Measurements from ENCODE around the gene TJP2.

The TJP2 gene

DNA sequence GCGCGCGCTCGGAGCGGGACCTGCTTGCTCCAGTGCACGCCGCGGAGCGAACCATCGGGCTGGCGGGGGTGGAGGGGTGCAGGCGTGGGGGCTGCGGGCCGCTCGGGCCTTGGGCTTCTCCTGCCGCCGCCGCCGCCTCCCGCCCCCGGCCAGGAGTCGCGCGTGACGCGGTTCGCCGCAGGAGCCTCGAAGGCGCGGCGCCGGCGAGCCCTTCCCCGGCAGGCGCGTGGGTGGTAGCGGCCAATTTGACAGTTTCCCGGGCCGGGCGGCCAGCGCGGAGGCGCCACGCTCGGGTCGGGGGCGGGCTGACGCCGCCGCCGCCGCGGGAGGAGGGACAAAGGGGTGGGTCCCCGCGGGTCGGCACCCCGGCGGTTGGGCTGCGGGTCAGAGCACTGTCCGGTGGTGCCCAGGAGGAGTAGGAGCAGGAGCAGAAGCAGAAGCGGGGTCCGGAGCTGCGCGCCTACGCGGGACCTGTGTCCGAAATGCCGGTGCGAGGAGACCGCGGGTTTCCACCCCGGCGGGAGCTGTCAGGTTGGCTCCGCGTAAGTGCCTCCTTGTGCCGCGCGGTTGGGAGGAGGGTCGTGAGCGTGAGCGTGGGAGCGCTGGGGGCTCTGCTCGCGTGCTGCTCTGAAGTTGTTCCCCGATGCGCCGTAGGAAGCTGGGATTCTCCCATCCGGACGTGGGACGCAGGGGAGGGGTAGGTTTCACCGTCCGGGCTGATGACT is at the start of gene TJP2:
TJP2 (plus strand) TSS at position 387 of the 725 bp plus-strand sequence; CDS start at position 483, 96 bp downstream.
- DNase-seq (ENCODE audit: low read depth in 1 of 2, low spot score in 1 of 2), result no peak

- no peak for DNase-seq (ENCODE audit: low read depth in 1 of 2, low spot score in 1 of 2)
Observed at GRCh38 chr9:69130456-69131441, 43.3 kb upstream of the TJP2 start.

- no peak for DNase-seq (ENCODE audit: low read depth in 1 of 2, low spot score in 1 of 2)
Observed at GRCh38 chr9:69131682-69132081, 42.4 kb upstream of the TJP2 start.

- no peak for DNase-seq (ENCODE audit: low read depth in 1 of 2, low spot score in 1 of 2)
Observed at GRCh38 chr9:69132361-69132760, 41.7 kb upstream of the TJP2 start.

- no peak for DNase-seq (ENCODE audit: low read depth in 1 of 2, low spot score in 1 of 2)
Observed at GRCh38 chr9:69134412-69134811, 39.7 kb upstream of the TJP2 start.

DNA sequence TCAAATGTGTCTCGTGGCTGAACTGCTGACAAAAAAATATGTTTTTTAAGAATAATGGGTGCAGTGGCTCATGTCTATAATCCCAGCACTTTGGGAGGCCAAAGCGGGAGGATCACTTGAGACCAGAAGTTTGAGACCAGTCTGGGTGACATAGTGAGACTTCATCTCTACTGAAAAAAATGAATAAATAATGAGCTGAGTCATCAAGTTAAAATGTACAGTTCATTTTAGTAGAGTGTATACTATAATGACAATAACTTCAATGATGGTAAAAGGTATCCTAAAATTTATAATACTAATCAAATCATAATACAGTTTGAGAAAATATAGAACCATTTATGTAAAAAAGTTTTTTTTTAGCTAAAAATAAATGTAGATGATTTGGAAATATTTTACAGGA is 37.9 kb upstream of the TJP2 start:
- no peak for DNase-seq (ENCODE audit: low read depth in 1 of 2, low spot score in 1 of 2)

DNA sequence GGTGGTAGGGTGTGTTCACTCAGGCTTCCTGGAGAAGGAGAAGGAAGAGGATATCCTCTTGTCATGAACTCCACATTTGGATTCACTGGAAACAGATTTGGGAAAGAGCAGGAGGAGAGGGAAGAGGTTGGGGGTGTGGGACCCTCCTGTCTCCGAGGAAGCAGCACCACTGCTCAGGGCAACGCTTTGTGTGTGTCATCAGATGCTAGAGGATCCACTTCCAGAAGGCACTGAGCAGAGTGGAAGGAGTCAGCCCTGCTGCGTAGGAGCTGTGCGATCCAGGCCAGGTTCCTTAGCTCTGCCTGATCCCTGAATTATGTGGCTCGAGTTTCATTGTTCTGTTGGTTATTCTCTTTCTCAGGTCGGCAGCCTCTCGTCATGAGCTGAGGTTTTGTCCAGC is 37.3 kb upstream of the TJP2 start:
- DNase-seq (ENCODE audit: low read depth in 1 of 2, low spot score in 1 of 2), result no peak

DNA sequence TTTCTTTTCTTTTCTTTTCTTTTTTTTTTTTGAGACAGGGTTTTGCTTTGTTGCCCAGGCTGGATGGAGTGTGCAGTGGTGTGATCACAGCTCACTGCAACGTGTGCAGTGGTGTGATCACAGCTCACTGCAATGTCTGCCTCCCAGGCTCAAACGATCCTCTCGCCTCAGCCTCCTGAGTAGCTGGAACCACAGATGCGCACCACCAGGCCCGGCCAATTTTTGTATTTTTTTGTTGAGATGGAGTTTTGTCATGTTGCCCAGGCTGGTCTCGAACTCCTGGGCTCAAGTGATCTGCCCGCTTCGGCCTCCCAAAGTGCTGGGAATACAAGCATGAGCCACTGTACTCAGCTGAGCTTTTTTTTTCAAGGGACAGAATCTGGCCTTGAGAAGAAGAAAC is 36.8 kb upstream of the TJP2 start:
- DNase-seq (ENCODE audit: low read depth in 1 of 2, low spot score in 1 of 2), result no peak

GRCh38 chr9:69139596-69139995 is 34.5 kb upstream of the TJP2 start:
- DNase-seq (ENCODE audit: low read depth in 1 of 2, low spot score in 1 of 2), result no peak

- no peak for DNase-seq (ENCODE audit: low read depth in 1 of 2, low spot score in 1 of 2)
Observed at GRCh38 chr9:69140123-69140735, 33.8 kb upstream of the TJP2 start.

DNA sequence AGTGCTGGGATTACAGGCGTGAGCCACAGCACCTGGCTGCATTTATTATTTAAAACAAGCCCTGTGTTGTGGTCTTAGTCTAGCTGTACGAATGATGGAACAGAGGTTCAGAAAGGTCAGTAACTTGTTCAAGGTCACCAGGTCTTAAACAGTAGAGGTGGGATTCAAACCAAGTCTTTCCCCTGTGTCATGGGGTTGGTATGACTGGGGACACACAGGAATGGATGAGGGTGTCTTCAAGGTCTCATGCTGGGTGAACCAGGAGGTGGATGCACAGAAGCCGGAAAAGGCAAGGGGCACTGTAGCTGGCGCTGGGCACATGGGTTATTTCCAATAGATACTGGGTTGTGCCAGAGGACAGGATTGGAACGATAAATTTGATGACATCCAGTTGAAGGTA is 32.2 kb upstream of the TJP2 start:
- DNase-seq (ENCODE audit: low read depth in 1 of 2, low spot score in 1 of 2), result no peak

DNA sequence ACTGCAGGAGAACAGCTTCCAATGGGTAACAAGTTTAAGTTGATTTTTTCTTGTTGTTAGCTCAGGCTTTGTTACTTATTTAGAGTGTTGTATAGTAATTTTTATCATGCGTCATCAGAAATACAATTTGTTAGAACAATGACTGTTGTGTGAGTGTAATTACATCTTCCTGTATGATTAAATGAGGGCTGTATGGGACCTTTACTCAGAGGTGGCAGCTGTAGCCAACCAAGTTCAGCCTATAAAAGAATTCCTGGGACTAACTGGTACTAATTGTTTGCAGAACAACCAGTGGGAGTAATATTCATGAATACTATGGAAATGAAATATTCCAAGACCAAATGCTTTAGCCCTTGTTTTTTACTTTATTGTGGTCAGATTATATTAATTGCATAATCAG is 30.8 kb upstream of the TJP2 start:
- DNase-seq (ENCODE audit: low read depth in 1 of 2, low spot score in 1 of 2), result no peak

DNA sequence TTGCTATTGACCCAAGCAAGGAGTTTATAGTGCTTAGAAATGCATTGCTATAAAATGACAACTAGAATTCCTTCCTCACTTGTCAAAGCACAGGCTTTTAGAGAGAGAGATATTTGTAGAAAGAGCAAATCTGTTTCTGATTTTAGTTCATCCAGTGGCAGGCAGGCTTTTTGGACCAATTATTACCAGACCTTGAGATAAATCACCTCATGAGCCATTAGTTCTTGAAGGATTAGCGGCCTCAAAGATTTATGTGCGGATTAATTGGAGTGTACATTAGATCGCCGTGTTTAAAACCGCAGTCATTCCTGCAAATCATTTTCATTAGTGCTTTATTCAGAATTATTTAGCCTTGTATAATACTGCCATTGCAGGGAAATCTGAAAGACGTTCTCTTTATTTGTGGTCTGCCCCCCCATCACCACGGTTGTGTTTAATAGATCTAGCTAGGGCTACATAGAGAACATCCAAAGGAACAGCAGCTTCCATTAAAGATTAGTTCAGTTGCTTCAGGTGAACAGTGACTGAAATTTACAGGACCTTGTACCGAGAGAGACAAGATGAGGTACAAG is 28.8 kb upstream of the TJP2 start:
- DNase-seq (ENCODE audit: low read depth in 1 of 2, low spot score in 1 of 2), result no peak

DNA sequence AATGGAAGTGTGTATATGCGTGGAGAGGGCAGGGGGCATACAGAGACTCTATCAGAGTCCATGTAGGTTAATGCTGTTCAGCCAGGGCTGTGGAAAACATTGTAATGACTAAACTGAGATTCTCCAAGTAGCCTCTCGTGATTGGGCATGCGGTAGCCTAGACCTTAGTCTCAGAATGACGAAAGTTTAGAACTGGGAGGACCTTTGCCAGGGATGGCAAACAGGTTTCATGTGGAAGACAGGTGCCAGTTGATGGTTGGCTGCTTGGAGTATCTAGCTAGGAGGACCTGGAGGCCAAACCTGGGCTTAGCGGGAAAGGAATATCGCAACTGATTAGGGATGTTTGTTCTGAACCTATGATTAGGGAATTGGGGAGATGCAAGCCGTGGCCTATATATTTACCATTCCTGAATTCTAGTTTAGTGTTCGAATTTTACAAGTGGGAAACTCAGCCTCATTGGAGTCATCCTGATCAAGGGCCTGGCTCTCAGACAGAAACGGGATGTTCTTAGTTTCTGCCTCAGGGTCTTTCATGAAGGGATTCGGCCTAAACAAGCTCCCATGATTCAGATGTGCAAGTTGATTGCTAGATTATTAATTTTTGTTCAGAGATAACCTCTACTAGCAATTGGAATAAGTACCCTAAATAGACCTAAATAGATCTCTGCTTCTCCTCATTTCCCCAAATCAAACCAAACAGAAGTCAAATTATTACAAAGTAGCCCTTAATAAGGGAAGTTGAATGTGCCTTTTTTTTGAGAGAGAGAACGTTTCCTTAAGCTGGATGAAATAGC is 26.8 kb upstream of the TJP2 start:
- DNase-seq (ENCODE audit: low read depth in 1 of 2, low spot score in 1 of 2), result no peak

DNA sequence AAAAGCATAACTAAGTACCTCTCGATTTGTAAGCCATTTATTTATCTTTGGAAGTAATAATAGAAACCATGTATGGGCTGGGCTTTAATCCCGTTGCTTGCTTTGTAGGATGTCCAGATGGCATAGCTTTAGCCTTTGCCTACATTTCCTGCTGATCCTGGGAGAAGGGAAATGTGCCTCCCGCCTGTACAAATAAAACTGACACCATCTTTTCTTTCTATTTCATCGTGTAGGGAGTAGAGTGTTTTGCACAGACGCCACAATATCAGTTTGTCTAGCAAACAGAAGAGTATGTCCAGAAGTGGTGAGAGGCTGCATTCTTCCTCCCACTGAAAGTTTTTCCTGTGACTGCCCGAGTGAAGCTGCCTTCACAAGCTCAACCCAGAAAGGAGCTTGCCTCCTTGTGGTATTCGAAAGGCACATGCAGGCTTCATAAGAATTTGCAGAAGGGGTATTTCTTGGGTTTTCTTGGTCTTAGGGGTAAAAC is 24.7 kb upstream of the TJP2 start:
- DNase-seq (ENCODE audit: low read depth in 1 of 2, low spot score in 1 of 2), result no peak

GRCh38 chr9:69151506-69151905 is 22.6 kb upstream of the TJP2 start:
- no peak for DNase-seq (ENCODE audit: low read depth in 1 of 2, low spot score in 1 of 2)

DNA sequence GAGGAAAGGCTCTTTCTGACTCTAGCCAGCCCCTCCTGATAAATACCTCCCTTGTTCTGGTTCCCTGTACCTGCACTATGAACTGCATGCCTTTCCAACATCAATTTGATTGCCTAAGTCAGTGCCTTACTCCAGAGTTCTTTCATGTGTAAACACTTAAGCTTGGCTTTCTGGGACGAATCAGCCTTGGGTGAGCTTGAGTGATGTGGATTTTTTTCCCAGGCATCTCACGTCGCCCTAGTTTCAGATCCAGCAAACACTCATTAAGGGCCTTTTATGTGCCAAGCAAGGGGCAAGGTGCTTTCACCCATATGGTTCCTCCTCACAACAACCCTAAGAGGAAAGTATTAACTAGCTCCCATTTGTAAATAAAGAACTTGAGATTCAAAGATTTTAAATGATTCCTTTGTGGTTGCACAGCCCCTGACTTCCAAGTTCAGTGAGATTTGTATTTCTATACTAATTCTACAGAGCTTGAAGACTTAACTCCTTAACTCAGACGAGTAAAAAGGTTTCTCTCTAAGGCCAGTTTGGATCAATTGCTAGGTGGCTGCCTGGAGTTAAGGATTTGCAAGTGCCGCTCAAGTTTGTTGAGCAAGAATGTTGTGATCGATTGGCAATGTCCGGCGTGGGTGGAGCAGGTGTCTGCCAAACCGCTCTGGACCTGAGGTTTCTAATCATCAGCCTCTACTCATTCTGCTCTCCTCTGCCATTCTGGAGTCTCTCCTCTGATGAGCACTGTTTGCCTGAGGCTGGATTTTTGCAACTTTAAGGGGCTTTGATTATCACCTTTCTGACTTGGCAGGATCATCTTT is 20.2 kb upstream of the TJP2 start:
- DNase-seq (ENCODE audit: low read depth in 1 of 2, low spot score in 1 of 2), result no peak

DNA sequence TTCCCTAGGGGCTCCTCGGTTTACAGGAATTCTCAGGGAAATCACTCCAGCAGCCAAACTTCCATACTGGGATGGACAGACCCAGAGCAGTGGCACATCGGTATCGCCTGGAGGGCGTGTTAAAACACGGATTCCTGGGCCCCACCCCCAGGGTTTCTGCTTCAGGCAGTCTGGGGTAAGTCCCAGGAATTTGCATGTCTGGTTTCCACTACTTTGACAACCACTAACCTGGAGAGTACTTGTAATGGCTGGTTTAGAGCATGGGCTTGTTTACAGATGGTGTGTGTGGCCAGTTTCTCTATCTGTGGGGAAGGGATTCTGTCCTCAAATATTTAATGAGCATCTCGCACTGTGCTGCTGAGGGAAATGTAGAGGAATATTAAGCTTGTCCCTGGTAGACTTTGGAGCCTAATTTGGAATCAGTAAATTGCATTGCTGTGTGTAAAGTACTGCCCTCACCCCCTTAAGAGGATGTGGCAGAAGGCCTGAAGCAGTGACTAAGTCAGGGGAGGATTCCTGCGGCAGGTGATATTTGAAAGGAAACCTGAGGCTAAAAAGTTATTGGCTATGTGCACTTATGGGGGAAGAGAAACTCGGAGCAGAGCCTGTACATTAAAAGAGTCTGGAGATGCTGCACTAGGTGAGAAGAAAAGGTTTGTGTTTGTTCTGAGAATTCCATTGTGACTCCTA is 18.6 kb upstream of the TJP2 start:
- no peak for DNase-seq (ENCODE audit: low read depth in 1 of 2, low spot score in 1 of 2)
